Kidney epithelial cell (primary cell): ENCODE results near the gene MYH1. TPM values are rescaled to one million over a fixed set of nuclear protein-coding genes. Genes with fewer than 3 reads are reported as not detected.

Experiments used
- DNase-seq: peaks from one replicate; pipeline ENCODE4 v3.0.0-alpha.2; 2010; ENCODE audit warnings: low read depth
- H3K27me3 ChIP-seq: 2 replicates; pipeline ENCODE4 v1.6.0; 2011; ENCODE audit warnings: low read length; ENCODE audit not compliant: control insufficient read depth, insufficient read depth
- H3K36me3 ChIP-seq: 2 replicates; pipeline ENCODE4 v1.5.1; 2011; ENCODE audit warnings: low read length; ENCODE audit not compliant: control insufficient read depth, insufficient read depth
- H3K4me3 ChIP-seq: 2 replicates; pipeline ENCODE4 v1.5.1; 2011; ENCODE audit warnings: low read depth, mild to moderate bottlenecking, control low read depth, low read length
- CTCF ChIP-seq: IDR thresholded peaks from 2 replicates; pipeline ENCODE4 v1.5.1; 2011; ENCODE audit warnings: mild to moderate bottlenecking, moderate library complexity, low read length, control low read depth, inconsistent platforms; ENCODE audit not compliant: insufficient read depth, poor library complexity, severe bottlenecking
- total RNA-seq: library from RNA; depleted of rRNA; stranded (reverse); fragments of >200 nt; gene quantifications from 2 replicates; pipeline ENCODE4 v1.2.3, GENCODE V29; 2015

Gene MYH1
- total RNA-seq, 1 donor from 2014 or later = not detected

GRCh38 chr17:10447026-10447931 is 71.1 kb downstream of the MYH1 start:
- DNase-seq = no peak
- Histone ChIP-seq H3K27me3 (no peaks in the 10 kb centered on the region), H3K4me3 (no peak overlapping the region), H3K36me3 (no peaks in the 10 kb centered on the region)
- TF ChIP-seq CTCF = no peak

Other genes starting within 250 kb of the MYH1 start
- not detected in 2 replicates for gene MYH13, start 145.5 kb downstream of the MYH1 start, total RNA-seq
- gene MYH8, start 96.6 kb downstream of the MYH1 start, total RNA-seq = not detected in 2 replicates
- gene MYH4, start 49.0 kb downstream of the MYH1 start, total RNA-seq = not detected in 2 replicates
- gene MYH2, start 31.1 kb upstream of the MYH1 start, total RNA-seq = not detected in 2 replicates
- 0.33 and 0.41 TPM in 2 replicates for gene MYH3, start 138.8 kb upstream of the MYH1 start, total RNA-seq
- 30.5 and 32.9 TPM in 2 replicates for gene SCO1, start 179.0 kb upstream of the MYH1 start, total RNA-seq
- gene ADPRM, start 179.1 kb upstream of the MYH1 start, total RNA-seq = 16.4 and 18.8 TPM in 2 replicates
- gene TMEM220, start 211.5 kb upstream of the MYH1 start, total RNA-seq = 2.8 and 9.0 TPM in 2 replicates